GM12878 (cell line): ENCODE measurements around the gene RAPGEF3. TPM values are rescaled to one million over a fixed set of nuclear protein-coding genes. Genes with fewer than 3 reads are reported as not detected.

Source experiments
- ATAC-seq: fragments of 200-7000 bp; cut with Tn5 transposase; 3 replicates; pipeline ENCODE4 v1.9.1; 2020; ENCODE audit warnings: mild to moderate bottlenecking, moderate library complexity
- BruUV-seq: library from RNA; stranded (reverse); fragments of 400-500 nt; replicated peaks from 2 replicates; lab custom pipeline; 2021; lab: Mats Ljungman, UMichigan
- CTCF ChIA-PET: fragments of 300-600 bp; sonication (Branson Sonifier 250); formaldehyde crosslinking; extraction: SDS; loops from one replicate; lab custom pipeline; 2021; ENCODE audit warnings: inconsistent platforms; lab: Yijun Ruan, JAX
- POLR2A ChIA-PET: fragments of 350-600 bp; formaldehyde crosslinking; extraction: SDS; loops from one replicate; lab custom pipeline; 2021; ENCODE audit warnings: inconsistent platforms; lab: Charles Lee
- RAD21 ChIA-PET: fragments of 300-600 bp; sonication (Branson Sonifier 250); formaldehyde crosslinking; loops from one replicate; lab custom pipeline; 2023; ENCODE audit warnings: antibody characterized with exemption; ENCODE audit not compliant: unreplicated experiment; lab: Charles Lee
- SMC1A ChIA-PET: fragments of 300-600 bp; sonication (Branson Sonifier 250); formaldehyde crosslinking; loops from one replicate; lab custom pipeline; 2023; ENCODE audit not compliant: unreplicated experiment, uncharacterized antibody; lab: Charles Lee
- DNase-seq: peaks from one replicate; pipeline ENCODE4 v3.0.0-alpha.2; 2011; ENCODE audit warnings: low read depth, low spot score
- FAIRE-seq: peaks from 3 replicates; lab custom pipeline; 2011; peaks lifted over from hg19 to GRCh38; lab: Jason Lieb, UNC
- H2AFZ ChIP-seq: 2 replicates; pipeline ENCODE4 v1.6.0; 2011; ENCODE audit warnings: low read depth, low read length, control low read depth; ENCODE audit not compliant: control insufficient read depth
- H3K27ac ChIP-seq: 2 replicates; pipeline ENCODE4 v1.5.1; 2011; ENCODE audit warnings: control low read depth; ENCODE audit not compliant: control insufficient read depth, insufficient read depth
- H3K27me3 ChIP-seq, 2 experiments: replicated peaks in 1 of 2; 2 replicates each; pipeline versions ENCODE4 v1.6.0 to v1.6.1; 2011; ENCODE audit warnings: low read length in 1 of 2; ENCODE audit not compliant: control insufficient read depth in 2 of 2, insufficient read depth in 2 of 2
- H3K36me3 ChIP-seq, 2 experiments: 2 replicates each; pipeline ENCODE4 v1.5.1; 2011; ENCODE audit warnings: low read length in 1 of 2; ENCODE audit not compliant: control insufficient read depth in 2 of 2, insufficient read depth in 2 of 2
- H3K4me1 ChIP-seq: 2 replicates; pipeline ENCODE4 v1.6.1; 2011; ENCODE audit warnings: mild to moderate bottlenecking, low read length, moderate library complexity, mixed read lengths; ENCODE audit not compliant: control insufficient read depth, insufficient read depth
- H3K4me2 ChIP-seq: 2 replicates; pipeline ENCODE4 v1.6.0; 2011; ENCODE audit warnings: control low read depth; ENCODE audit not compliant: control insufficient read depth, insufficient read depth
- H3K4me3 ChIP-seq: fragments of 200-600 bp; sonication (generic); 2 replicates; pipeline ENCODE4 v1.5.1; 2016
- H3K79me2 ChIP-seq: 2 replicates; pipeline ENCODE4 v1.6.0; 2011; ENCODE audit warnings: low read length; ENCODE audit not compliant: control insufficient read depth, insufficient read depth
- H3K9ac ChIP-seq: 2 replicates; pipeline ENCODE4 v1.8.0; 2011; ENCODE audit warnings: low read length, control low read depth, mixed read lengths; ENCODE audit not compliant: control insufficient read depth, insufficient read depth
- H3K9me3 ChIP-seq: replicated peaks from 3 replicates; pipeline ENCODE4 v1.5.1; 2011; ENCODE audit warnings: mild to moderate bottlenecking, low read length; ENCODE audit not compliant: control insufficient read depth, insufficient read depth
- H4K20me1 ChIP-seq: 2 replicates; pipeline ENCODE4 v1.6.0; 2011; ENCODE audit not compliant: control insufficient read depth, insufficient read depth
- BMI1 ChIP-seq: fragments of 450-650 bp; IDR thresholded peaks from 2 replicates; pipeline ENCODE4 v1.6.1; 2016; ENCODE audit warnings: mild to moderate bottlenecking, moderate library complexity, borderline replicate concordance
- CBFB ChIP-seq: IDR thresholded peaks from 2 replicates; pipeline ENCODE4 v1.6.1; 2016; ENCODE audit warnings: antibody characterized with exemption, low read depth
- ESRRA ChIP-seq: IDR thresholded peaks from 2 replicates; pipeline ENCODE4 v1.6.1; 2012; ENCODE audit warnings: mild to moderate bottlenecking, low read length, improper control_type of control experiment
- MEF2B ChIP-seq: fragments of 450-650 bp; IDR thresholded peaks from 2 replicates; pipeline ENCODE4 v1.6.1; 2018; ENCODE audit warnings: mild to moderate bottlenecking, moderate library complexity; ENCODE audit not compliant: partially characterized antibody, poor library complexity, severe bottlenecking
- POLR2AphosphoS2 ChIP-seq: IDR thresholded peaks from 2 replicates; pipeline ENCODE4 v1.6.1; 2011; ENCODE audit warnings: low read depth, mild to moderate bottlenecking, low read length, improper control_type of control experiment, moderate library complexity
- SIN3A ChIP-seq: IDR thresholded peaks from 2 replicates; pipeline ENCODE4 v1.6.1; 2012; ENCODE audit warnings: low read depth, low read length, improper control_type of control experiment
- SRF ChIP-seq, 2 experiments: IDR thresholded peaks; 2 replicates each; pipeline ENCODE4 v1.6.1; 2011; ENCODE audit warnings: low read depth in 2 of 2, low read length in 2 of 2, mild to moderate bottlenecking in 1 of 2, moderate library complexity in 1 of 2
- STAT1 ChIP-seq: fragments of 450-650 bp; conservative IDR thresholded peaks from 2 replicates; pipeline ENCODE4 v1.6.1; 2014; ENCODE audit warnings: antibody characterized with exemption, mild to moderate bottlenecking
- SUPT20H ChIP-seq: IDR thresholded peaks from 2 replicates; pipeline ENCODE4 v1.6.1; 2011; ENCODE audit warnings: low read depth, mild to moderate bottlenecking, low read length, moderate library complexity, borderline replicate concordance; ENCODE audit not compliant: control insufficient read depth
- TCF7 ChIP-seq: IDR thresholded peaks from 2 replicates; pipeline ENCODE4 v1.6.1; 2014; ENCODE audit warnings: antibody characterized with exemption, borderline replicate concordance
- ZNF274 ChIP-seq: IDR thresholded peaks from one replicate; pipeline ENCODE4 v1.8.0; 2011; ENCODE audit not compliant: insufficient read length, insufficient read depth
- WGBS: methylation state at CpG from one replicate; pipeline ENCODE4 v1.1.6; 2016; ENCODE audit warnings: low lambda C conversion rate; ENCODE audit not compliant: insufficient replicate concordance, insufficient coverage; ENCODE audit errors: missing lambda C conversion rate; 5-methylcytosine and 5-hydroxymethylcytosine counted together
- in situ Hi-C: fragments of 300-500 bp; cut with MboI; formaldehyde crosslinking; loops from 9 replicates; pipeline ENCODE4 v1.14.3; 2018; ENCODE audit warnings: mixed read lengths
- intact Hi-C: fragments of 100-400 bp; cut with micrococcal nuclease; formaldehyde crosslinking; loops from one replicate; pipeline ENCODE4 v1.14.2; 2022; ENCODE audit not compliant: unreplicated experiment
- polyA plus RNA-seq, 11 experiments: library from polyadenylated mRNA; depleted of rRNA in 4 of 11; unstranded in 6 of 11; stranded (reverse) in 5 of 11; fragments of >200 nt; fragmentation: Nextera tagmentation in 4 of 11; fragmentation: Illumina TruSeq in 1 of 11; extraction: Ambion mirVana in 4 of 11; extraction: Trizol in 1 of 11; gene quantifications; 1 replicate in 1 of 11; 2 replicates in 10 of 11; pipeline versions ENCODE4 v1.2.1 to v1.2.3, GENCODE V29; 2011 to 2016; ENCODE audit warnings: inconsistent platforms in 2 of 11, missing spikeins in 2 of 11, low read depth in 1 of 11
- total RNA-seq, 4 experiments: library from RNA; depleted of rRNA in 3 of 4; stranded (reverse); fragments of >200 nt in 3 of 4; fragmentation: Illumina TruSeq in 1 of 4; extraction: Trizol in 1 of 4; gene quantifications; 2 replicates each; pipeline versions ENCODE4 v1.2.1 to v1.2.3, GENCODE V29; 2013 to 2021
- TF ChIP-seq, protein P1 (sequence below): fragments of 450-650 bp; IDR thresholded peaks from 2 replicates; pipeline ENCODE4 v1.6.1; 2017; ENCODE audit warnings: mild to moderate bottlenecking

Gene RAPGEF3
- total and polyA plus RNA-seq, 10 of the 15 experiments (the other 5 are each of a cell fraction or from before 2014, with no cell fraction given) = 0.02 to 0.92 (median 0.31) TPM; not detected in 2

GRCh38 chr12:47795121-47795813 lies 36.6 kb upstream of the RAPGEF3 start:
- peaks cover 0 to 3% of the 10 kb centered on the region in 2 experiments; a peak in 2 of 4 replicates for H3K36me3 ChIP-seq
- TF ChIP-seq BMI1 (no peak), STAT1 (no peak), MEF2B (no peak), TCF7 (no peak), SUPT20H (no peak), SRF (IDR thresholded peaks at IDR 0.05; ENCODE audit: low read depth in 2 of 2, low read length in 2 of 2) (no peak), CBFB (no peak), ZNF274 (no peak), POLR2AphosphoS2 (no peak), SIN3A (no peak), ESRRA (no peak)
- TF ChIP-seq, protein P1, sequence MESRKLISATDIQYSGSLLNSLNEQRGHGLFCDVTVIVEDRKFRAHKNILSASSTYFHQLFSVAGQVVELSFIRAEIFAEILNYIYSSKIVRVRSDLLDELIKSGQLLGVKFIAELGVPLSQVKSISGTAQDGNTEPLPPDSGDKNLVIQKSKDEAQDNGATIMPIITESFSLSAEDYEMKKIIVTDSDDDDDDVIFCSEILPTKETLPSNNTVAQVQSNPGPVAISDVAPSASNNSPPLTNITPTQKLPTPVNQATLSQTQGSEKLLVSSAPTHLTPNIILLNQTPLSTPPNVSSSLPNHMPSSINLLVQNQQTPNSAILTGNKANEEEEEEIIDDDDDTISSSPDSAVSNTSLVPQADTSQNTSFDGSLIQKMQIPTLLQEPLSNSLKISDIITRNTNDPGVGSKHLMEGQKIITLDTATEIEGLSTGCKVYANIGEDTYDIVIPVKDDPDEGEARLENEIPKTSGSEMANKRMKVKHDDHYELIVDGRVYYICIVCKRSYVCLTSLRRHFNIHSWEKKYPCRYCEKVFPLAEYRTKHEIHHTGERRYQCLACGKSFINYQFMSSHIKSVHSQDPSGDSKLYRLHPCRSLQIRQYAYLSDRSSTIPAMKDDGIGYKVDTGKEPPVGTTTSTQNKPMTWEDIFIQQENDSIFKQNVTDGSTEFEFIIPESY = no peak
- TF ChIP-seq, all 136 proteins: peak for 0
- Histone ChIP-seq H3K79me2 (no peaks in the 10 kb centered on the region), H3K4me1 (no peaks in the 10 kb centered on the region), H3K9ac (no peak overlapping the region), H4K20me1 (no peaks in the 10 kb centered on the region), H3K27ac (no peak overlapping the region), H3K4me3 (no peak overlapping the region), H3K9me3 (no peaks in the 10 kb centered on the region), H3K4me2 (no peak overlapping the region), H2AFZ (no peak overlapping the region), H3K27me3 (no peaks in the 10 kb centered on the region)
- RAD21 ChIA-PET = interaction anchor here (0.6 to 7.5 kb wide), 3 partner anchors 23 to 42 kb away, joined by 3 to 166 read pairs (median 4); no protein-coding TSS in a partner anchor
- in situ Hi-C loops = no loop called here
- CTCF ChIA-PET = interaction anchor here (1.4 to 7.9 kb wide), 3 partner anchors 40 to 51 kb away, joined by 3 to 215 read pairs (median 9); no protein-coding TSS in a partner anchor
- FAIRE-seq (no peak), ATAC-seq (no peak), DNase-seq (no peak)
- BruUV-seq = no TSS peak
- POLR2A ChIA-PET = no interaction called here
- SMC1A ChIA-PET = interaction anchor here (1.1 to 4.0 kb wide), 2 partner anchors 40 to 42 kb away, joined by 3 to 43 read pairs; no protein-coding TSS in a partner anchor
- 82% methylated on average over 20 of the region's 21 CpGs for WGBS
- intact Hi-C loops = no loop called here
